Panc1 (cell line): Measurements from ENCODE around the gene TERB2.

Experiments used
- TF ChIP-seq, protein P1 (sequence below): fragments of 450-650 bp; IDR thresholded peaks from 2 replicates; pipeline ENCODE4 v1.5.1; 2017; ENCODE audit warnings: mild to moderate bottlenecking
- TF ChIP-seq, protein P2 (sequence below), 2 experiments: IDR thresholded peaks; 2 replicates each; pipeline ENCODE4 v1.6.1; 2011 to 2012; ENCODE audit warnings: low read depth in 2 of 2, control low read depth in 1 of 2, low read length in 1 of 2, mild to moderate bottlenecking in 1 of 2, moderate library complexity in 1 of 2; ENCODE audit not compliant: insufficient read depth in 1 of 2

DNA sequence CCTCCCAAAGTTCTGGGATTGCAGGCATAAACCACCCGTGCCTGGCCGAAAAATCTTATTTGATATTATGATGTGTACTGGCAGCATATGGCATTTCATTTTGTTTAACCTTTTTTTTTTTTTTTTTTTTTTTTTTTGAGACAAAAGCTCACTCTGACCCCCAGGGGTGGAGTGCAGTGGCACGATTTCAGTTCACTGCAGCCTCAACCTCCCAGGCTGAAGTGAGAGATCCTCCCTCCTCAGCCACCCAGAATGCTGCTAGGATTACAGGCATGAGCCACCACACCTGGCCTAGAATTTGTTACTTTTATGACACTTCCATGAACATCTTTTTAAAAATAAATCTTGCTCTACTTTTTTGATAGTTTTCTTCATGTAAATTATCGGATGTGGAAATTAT is 12.0 kb downstream of the TERB2 start:
- TF ChIP-seq, protein P1, sequence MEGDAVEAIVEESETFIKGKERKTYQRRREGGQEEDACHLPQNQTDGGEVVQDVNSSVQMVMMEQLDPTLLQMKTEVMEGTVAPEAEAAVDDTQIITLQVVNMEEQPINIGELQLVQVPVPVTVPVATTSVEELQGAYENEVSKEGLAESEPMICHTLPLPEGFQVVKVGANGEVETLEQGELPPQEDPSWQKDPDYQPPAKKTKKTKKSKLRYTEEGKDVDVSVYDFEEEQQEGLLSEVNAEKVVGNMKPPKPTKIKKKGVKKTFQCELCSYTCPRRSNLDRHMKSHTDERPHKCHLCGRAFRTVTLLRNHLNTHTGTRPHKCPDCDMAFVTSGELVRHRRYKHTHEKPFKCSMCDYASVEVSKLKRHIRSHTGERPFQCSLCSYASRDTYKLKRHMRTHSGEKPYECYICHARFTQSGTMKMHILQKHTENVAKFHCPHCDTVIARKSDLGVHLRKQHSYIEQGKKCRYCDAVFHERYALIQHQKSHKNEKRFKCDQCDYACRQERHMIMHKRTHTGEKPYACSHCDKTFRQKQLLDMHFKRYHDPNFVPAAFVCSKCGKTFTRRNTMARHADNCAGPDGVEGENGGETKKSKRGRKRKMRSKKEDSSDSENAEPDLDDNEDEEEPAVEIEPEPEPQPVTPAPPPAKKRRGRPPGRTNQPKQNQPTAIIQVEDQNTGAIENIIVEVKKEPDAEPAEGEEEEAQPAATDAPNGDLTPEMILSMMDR: no peak
- TF ChIP-seq, protein P2, sequence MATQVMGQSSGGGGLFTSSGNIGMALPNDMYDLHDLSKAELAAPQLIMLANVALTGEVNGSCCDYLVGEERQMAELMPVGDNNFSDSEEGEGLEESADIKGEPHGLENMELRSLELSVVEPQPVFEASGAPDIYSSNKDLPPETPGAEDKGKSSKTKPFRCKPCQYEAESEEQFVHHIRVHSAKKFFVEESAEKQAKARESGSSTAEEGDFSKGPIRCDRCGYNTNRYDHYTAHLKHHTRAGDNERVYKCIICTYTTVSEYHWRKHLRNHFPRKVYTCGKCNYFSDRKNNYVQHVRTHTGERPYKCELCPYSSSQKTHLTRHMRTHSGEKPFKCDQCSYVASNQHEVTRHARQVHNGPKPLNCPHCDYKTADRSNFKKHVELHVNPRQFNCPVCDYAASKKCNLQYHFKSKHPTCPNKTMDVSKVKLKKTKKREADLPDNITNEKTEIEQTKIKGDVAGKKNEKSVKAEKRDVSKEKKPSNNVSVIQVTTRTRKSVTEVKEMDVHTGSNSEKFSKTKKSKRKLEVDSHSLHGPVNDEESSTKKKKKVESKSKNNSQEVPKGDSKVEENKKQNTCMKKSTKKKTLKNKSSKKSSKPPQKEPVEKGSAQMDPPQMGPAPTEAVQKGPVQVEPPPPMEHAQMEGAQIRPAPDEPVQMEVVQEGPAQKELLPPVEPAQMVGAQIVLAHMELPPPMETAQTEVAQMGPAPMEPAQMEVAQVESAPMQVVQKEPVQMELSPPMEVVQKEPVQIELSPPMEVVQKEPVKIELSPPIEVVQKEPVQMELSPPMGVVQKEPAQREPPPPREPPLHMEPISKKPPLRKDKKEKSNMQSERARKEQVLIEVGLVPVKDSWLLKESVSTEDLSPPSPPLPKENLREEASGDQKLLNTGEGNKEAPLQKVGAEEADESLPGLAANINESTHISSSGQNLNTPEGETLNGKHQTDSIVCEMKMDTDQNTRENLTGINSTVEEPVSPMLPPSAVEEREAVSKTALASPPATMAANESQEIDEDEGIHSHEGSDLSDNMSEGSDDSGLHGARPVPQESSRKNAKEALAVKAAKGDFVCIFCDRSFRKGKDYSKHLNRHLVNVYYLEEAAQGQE (IDR thresholded peaks at IDR 0.05; ENCODE audit: insufficient read depth in 1 of 2, low read depth in 2 of 2, low read length in 1 of 2): no peak
